Ishikawa (cell line): ENCODE measurements around the gene SAA1.

Experiments
- CEBPB ChIP-seq: IDR thresholded peaks from 2 replicates; pipeline ENCODE4 v1.6.1; 2012
- CREB1 ChIP-seq: IDR thresholded peaks from 2 replicates; pipeline ENCODE4 v1.6.1; 2012; ENCODE audit warnings: low read depth
- EGR1 ChIP-seq: IDR thresholded peaks from 2 replicates; pipeline ENCODE4 v1.6.1; 2012
- EP300 ChIP-seq: IDR thresholded peaks from 2 replicates; pipeline ENCODE4 v1.6.1; 2012; ENCODE audit warnings: borderline replicate concordance
- FOXM1 ChIP-seq: IDR thresholded peaks from 2 replicates; pipeline ENCODE4 v1.6.1; 2012; ENCODE audit warnings: low read depth, borderline replicate concordance
- NFIC ChIP-seq: IDR thresholded peaks from 2 replicates; pipeline ENCODE4 v1.6.1; 2012
- RAD21 ChIP-seq: IDR thresholded peaks from 2 replicates; pipeline ENCODE4 v1.6.1; 2012; ENCODE audit warnings: low read depth
- TAF1 ChIP-seq: IDR thresholded peaks from 2 replicates; pipeline ENCODE4 v1.6.1; 2012; ENCODE audit warnings: low read depth, mild to moderate bottlenecking
- TCF12 ChIP-seq: IDR thresholded peaks from 2 replicates; pipeline ENCODE4 v1.6.1; 2012; ENCODE audit warnings: low read depth
- TEAD4 ChIP-seq: IDR thresholded peaks from 2 replicates; pipeline ENCODE4 v1.6.1; 2012
- YY1 ChIP-seq: IDR thresholded peaks from 2 replicates; pipeline ENCODE4 v1.6.1; 2012; ENCODE audit warnings: low read depth
- ZBTB7A ChIP-seq: IDR thresholded peaks from 2 replicates; pipeline ENCODE4 v1.6.1; 2012; ENCODE audit warnings: low read depth
- TF ChIP-seq, protein P1 (sequence below): IDR thresholded peaks from 2 replicates; pipeline ENCODE4 v1.6.1; 2012; ENCODE audit warnings: low read depth, mild to moderate bottlenecking
- TF ChIP-seq, protein P2 (sequence below): IDR thresholded peaks from 2 replicates; pipeline ENCODE4 v1.6.1; 2012
- TF ChIP-seq, protein P3 (sequence below): IDR thresholded peaks from 2 replicates; pipeline ENCODE4 v1.6.1; 2012

Gene SAA1

DNA sequence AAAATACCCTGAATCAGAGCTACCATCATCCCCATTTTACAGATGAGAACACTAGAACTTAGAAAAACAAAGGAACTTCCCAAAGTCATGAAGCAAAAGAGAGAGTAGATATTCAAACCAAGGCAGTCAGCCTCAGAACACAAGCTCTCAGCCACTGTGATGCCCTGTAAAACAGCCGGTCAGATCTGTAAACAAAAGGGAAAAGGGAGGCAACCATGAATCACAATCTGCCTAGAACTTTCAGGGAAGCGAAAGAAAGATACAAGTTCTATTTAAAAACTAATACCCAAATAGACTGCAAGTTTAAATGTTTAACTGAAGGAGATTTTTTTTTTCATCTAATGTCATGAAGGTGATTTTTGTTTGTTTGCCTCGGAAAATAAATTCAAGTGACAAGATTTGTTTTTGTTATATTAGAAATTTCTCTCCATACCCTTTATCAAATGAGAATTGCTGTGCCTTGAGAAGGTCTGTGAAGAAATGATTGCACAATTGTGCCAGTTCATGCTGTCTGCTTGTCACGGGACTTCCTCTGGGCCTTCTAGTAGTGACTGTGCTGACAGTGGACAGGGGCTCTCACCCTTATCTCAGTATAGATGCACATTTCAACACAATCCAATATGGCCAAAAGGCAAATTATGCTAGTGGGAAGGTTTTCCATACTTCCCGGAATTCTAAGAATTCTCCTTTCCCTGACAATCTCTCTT lies 11.7 kb downstream of the SAA1 start:
- no peak for TF ChIP-seq ZBTB7A
- TF ChIP-seq, protein P1, sequence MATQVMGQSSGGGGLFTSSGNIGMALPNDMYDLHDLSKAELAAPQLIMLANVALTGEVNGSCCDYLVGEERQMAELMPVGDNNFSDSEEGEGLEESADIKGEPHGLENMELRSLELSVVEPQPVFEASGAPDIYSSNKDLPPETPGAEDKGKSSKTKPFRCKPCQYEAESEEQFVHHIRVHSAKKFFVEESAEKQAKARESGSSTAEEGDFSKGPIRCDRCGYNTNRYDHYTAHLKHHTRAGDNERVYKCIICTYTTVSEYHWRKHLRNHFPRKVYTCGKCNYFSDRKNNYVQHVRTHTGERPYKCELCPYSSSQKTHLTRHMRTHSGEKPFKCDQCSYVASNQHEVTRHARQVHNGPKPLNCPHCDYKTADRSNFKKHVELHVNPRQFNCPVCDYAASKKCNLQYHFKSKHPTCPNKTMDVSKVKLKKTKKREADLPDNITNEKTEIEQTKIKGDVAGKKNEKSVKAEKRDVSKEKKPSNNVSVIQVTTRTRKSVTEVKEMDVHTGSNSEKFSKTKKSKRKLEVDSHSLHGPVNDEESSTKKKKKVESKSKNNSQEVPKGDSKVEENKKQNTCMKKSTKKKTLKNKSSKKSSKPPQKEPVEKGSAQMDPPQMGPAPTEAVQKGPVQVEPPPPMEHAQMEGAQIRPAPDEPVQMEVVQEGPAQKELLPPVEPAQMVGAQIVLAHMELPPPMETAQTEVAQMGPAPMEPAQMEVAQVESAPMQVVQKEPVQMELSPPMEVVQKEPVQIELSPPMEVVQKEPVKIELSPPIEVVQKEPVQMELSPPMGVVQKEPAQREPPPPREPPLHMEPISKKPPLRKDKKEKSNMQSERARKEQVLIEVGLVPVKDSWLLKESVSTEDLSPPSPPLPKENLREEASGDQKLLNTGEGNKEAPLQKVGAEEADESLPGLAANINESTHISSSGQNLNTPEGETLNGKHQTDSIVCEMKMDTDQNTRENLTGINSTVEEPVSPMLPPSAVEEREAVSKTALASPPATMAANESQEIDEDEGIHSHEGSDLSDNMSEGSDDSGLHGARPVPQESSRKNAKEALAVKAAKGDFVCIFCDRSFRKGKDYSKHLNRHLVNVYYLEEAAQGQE: no peak
- TF ChIP-seq CEBPB: no peak
- TF ChIP-seq CREB1: no peak
- TF ChIP-seq, protein P2, sequence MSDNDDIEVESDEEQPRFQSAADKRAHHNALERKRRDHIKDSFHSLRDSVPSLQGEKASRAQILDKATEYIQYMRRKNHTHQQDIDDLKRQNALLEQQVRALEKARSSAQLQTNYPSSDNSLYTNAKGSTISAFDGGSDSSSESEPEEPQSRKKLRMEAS: no peak
- TF ChIP-seq EP300: no peak
- no peak for TF ChIP-seq TEAD4
- no peak for TF ChIP-seq TAF1
- TF ChIP-seq, protein P3, sequence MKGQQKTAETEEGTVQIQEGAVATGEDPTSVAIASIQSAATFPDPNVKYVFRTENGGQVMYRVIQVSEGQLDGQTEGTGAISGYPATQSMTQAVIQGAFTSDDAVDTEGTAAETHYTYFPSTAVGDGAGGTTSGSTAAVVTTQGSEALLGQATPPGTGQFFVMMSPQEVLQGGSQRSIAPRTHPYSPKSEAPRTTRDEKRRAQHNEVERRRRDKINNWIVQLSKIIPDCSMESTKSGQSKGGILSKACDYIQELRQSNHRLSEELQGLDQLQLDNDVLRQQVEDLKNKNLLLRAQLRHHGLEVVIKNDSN: no peak
- no peak for TF ChIP-seq EGR1
- TF ChIP-seq YY1: no peak
- TF ChIP-seq FOXM1: no peak
- TF ChIP-seq TCF12: no peak
- TF ChIP-seq NFIC: no peak
- TF ChIP-seq RAD21: no peak

DNA sequence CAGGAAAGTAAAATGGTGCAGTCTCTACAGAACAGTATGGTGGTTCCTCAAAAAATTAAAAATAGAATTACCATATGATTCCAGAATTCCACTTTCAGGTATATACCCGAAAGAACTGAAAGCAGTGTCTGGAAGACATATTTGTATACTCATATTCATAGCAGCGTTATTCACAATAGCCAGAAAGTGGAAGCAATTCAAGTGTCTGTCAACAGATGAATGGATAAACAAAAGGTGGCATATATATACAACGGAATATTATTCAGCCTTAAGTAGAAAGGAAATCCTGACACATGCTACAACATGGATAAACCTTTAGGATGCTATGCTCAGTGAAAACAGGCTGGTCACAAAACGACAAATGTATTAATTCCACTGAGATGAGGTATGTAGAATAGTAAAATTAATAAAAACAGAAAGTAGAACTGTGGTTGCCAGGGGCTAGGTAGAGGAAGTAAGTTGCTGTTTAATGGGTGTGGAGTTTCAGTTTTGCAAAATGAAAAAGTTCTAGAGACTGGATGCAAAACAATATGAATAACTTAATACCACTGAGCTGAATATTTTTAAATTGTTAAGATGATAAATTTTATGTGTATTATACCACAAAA lies 14.5 kb downstream of the SAA1 start:
- TF ChIP-seq CREB1: no peak
- no peak for TF ChIP-seq EP300
- no peak for TF ChIP-seq NFIC
- TF ChIP-seq, protein P3: no peak
- no peak for TF ChIP-seq ZBTB7A
- no peak for TF ChIP-seq TCF12
- TF ChIP-seq, protein P1: no peak
- no peak for TF ChIP-seq TEAD4
- TF ChIP-seq RAD21: no peak
- no peak for TF ChIP-seq FOXM1
- TF ChIP-seq YY1: no peak
- no peak for TF ChIP-seq TAF1
- no peak for TF ChIP-seq CEBPB

DNA sequence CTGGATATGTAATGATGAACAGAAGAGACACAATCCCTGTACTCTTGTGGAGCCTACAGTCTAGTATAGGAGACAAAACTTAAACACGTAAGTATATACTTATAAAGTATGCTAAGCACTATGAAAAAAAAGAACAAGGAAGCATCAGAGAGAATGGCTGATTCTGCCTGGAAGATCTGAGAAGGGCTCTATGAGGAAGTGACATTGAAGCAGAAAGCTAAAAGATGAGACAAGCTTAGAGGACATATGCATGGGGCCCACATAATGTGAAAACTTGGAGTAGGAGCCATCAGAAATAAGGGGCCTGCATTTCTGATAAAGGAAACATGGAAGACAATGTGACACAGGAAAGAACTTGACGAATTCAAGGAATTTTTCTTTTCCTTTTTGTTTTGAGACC lies 16.6 kb downstream of the SAA1 start:
- TF ChIP-seq TCF12 (no peak), CEBPB (no peak), NFIC (no peak), TEAD4 (no peak), YY1 (no peak), EGR1 (no peak), RAD21 (no peak), EP300 (no peak), ZBTB7A (no peak), FOXM1 (no peak), CREB1 (no peak)
- TF ChIP-seq, protein P3: no peak
- TF ChIP-seq, protein P2: no peak
- TF ChIP-seq, protein P1: no peak

DNA sequence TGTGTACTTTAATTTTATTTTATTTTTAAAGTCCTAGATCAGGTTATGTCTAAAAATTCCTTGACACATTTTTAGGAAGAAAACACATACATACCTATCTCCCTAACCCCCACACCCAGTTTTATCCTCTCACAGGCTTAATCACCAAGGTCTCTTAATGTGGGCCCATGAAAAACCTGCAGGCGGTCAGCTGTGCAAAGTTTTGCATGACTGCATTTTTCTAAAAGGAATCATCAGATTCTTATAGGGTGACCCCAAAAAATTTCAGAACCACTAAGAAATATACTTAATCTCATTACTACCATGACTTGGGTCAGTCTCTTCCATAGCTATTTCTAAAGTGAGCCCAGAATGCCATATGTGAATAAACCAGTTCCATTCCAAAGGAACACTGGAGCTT lies 19.8 kb downstream of the SAA1 start:
- TF ChIP-seq RAD21: no peak
- TF ChIP-seq CREB1: no peak
- TF ChIP-seq CEBPB: no peak
- TF ChIP-seq, protein P3: no peak
- TF ChIP-seq EGR1: no peak
- TF ChIP-seq, protein P2: no peak
- TF ChIP-seq, protein P1: no peak
- TF ChIP-seq YY1: no peak
- no peak for TF ChIP-seq TEAD4
- no peak for TF ChIP-seq EP300
- TF ChIP-seq TAF1: no peak
- no peak for TF ChIP-seq TCF12
- no peak for TF ChIP-seq ZBTB7A
- TF ChIP-seq NFIC: no peak
- no peak for TF ChIP-seq FOXM1
